Aorta (tissue), 5 donors: ENCODE measurements around the gene IL18R1. TPM values are rescaled to one million over a fixed set of nuclear protein-coding genes. Genes with fewer than 3 reads are reported as not detected.
"Not testable (repeated sequence)": the region's sequence is repeated elsewhere in the genome, so short reads cannot be mapped to it uniquely, and the experiment has no call there.

Source experiments
- ATAC-seq: fragments of 200-7000 bp; cut with Tn5 transposase; one replicate; pipeline ENCODE4 v1.9.1; 2022; ENCODE audit warnings: moderate library complexity; ENCODE audit not compliant: low FRiP score
- DNase-seq, 2 donors: peaks; one replicate each; pipeline ENCODE4 v3.0.0-alpha.2; 2020
- H3K27ac ChIP-seq, 2 donors: one replicate each; pipeline ENCODE4 v1.5.1; 2013; ENCODE audit warnings: low read length in 2 of 2, mild to moderate bottlenecking in 2 of 2, moderate library complexity in 2 of 2, control low read depth in 1 of 2, inconsistent platforms in 1 of 2, low read depth in 1 of 2
- H3K27me3 ChIP-seq, 2 donors: one replicate each; pipeline ENCODE4 v1.6.1; 2013; ENCODE audit warnings: control low read depth in 1 of 2, low read length in 1 of 2, mild to moderate bottlenecking in 1 of 2, moderate library complexity in 1 of 2; ENCODE audit not compliant: insufficient read depth in 2 of 2, control insufficient read depth in 1 of 2
- H3K36me3 ChIP-seq, 2 donors: one replicate each; pipeline ENCODE4 v1.6.1; 2013; ENCODE audit warnings: control low read depth in 1 of 2, low read length in 1 of 2, mild to moderate bottlenecking in 1 of 2; ENCODE audit not compliant: insufficient read depth in 2 of 2, control insufficient read depth in 1 of 2
- H3K4me1 ChIP-seq, 2 donors: one replicate each; pipeline ENCODE4 v1.6.1; 2013; ENCODE audit warnings: low read length in 2 of 2, control low read depth in 1 of 2, mild to moderate bottlenecking in 1 of 2, moderate library complexity in 1 of 2; ENCODE audit not compliant: insufficient read depth in 2 of 2, control insufficient read depth in 1 of 2
- H3K4me3 ChIP-seq, 2 donors: one replicate each; pipeline ENCODE4 v1.5.1; 2013; ENCODE audit warnings: low read length in 2 of 2, control low read depth in 1 of 2, mild to moderate bottlenecking in 1 of 2
- H3K9me3 ChIP-seq: one replicate; pipeline ENCODE4 v1.6.1; 2013; ENCODE audit warnings: mild to moderate bottlenecking, low read length; ENCODE audit not compliant: control insufficient read depth
- WGBS, 2 donors: extraction: QIAGEN DNeasy Blood & Tissue Kit; methylation state at CpG; one replicate each; pipeline ENCODE4 v1.1.7; 2013; 5-methylcytosine and 5-hydroxymethylcytosine counted together
- intact Hi-C, 2 donors: fragments of 100-400 bp; cut with DNase I; formaldehyde crosslinking; loops; one replicate each; pipeline versions ENCODE4 v1.14.2 to v1.15.0; 2022
- polyA plus RNA-seq, 2 donors: library from polyadenylated mRNA; stranded (reverse); fragments of 200-250 nt; gene quantifications; one replicate each; pipeline ENCODE4 v1.2.3, GENCODE V29; 2013
- total RNA-seq, 2 donors: library from RNA; stranded (reverse); fragmentation: NEBNext Ultra II Directional; extraction: Animal tissue kit (Norgen Biotek cat#: 25700); gene quantifications; one replicate each; pipeline ENCODE4 v1.2.1, GENCODE V29; 2021
- donor health status: healthy with polysubstance abuse.
- donor health status: Bipolar disorder and iron deficiency.
- donor health status: DM: no; HTN: no; CAD: no.
- donor health status: DM: no; HTN: no; CAD: no.
- donor health status: DM: yes; HTN: yes; CAD: no.

IL18R1 gene
- total and polyA plus RNA-seq, 4 donors: 0.33 to 11.0 (median 4.8) TPM

- WGBS, 2 donors: 97 to 98% methylated on average over 2 of the region's 2 CpGs
- no peak overlapping the region for H3K4me3 ChIP-seq
- no peaks in the 10 kb centered on the region for H3K27me3 ChIP-seq
- no peaks in the 10 kb centered on the region for H3K9me3 ChIP-seq
- ATAC-seq (no peak), DNase-seq (no peak)
- no peaks in the 10 kb centered on the region for H3K36me3 ChIP-seq
- H3K27ac ChIP-seq: no peak overlapping the region
- intact Hi-C loops: no loop called here
- peaks cover 0 to 1% of the 10 kb centered on the region in 2 donors for H3K4me1 ChIP-seq
These were observed 37.2 kb upstream of the IL18R1 start for GRCh38 chr2:102318437-102318836.

- Histone ChIP-seq H3K27me3 (no peaks in the 10 kb centered on the region), H3K4me1 (peaks cover 0 to 1% of the 10 kb centered on the region in 2 donors), H3K36me3 (no peaks in the 10 kb centered on the region), H3K27ac (peak overlapping the region in 1 of 2 donors; percentile 33), H3K9me3 (no peaks in the 10 kb centered on the region), H3K4me3 (no peak overlapping the region)
- ATAC-seq: no peak
- intact Hi-C loops: no loop called here
- 6 to 9% methylated on average over 6 of the region's 6 CpGs for WGBS, 2 donors
- DNase-seq: no peak
These were observed 33.5 kb upstream of the IL18R1 start for GRCh38 chr2:102321941-102322719.

- H3K27ac ChIP-seq, H3K27me3 ChIP-seq, H3K36me3 ChIP-seq, ATAC-seq, intact Hi-C loops, H3K4me3 ChIP-seq, DNase-seq, H3K9me3 ChIP-seq, H3K4me1 ChIP-seq: not testable (repeated sequence)
- 89 to 100% methylated on average over 5 of the region's 5 CpGs for WGBS, 2 donors
These were observed 30.7 kb upstream of the IL18R1 start for GRCh38 chr2:102324914-102325313.

GRCh38 chr2:102331311-102331980, 24.1 kb upstream of the IL18R1 start:
- WGBS, 2 donors: 81 to 83% methylated on average over 5 of the region's 5 CpGs
- no peaks in the 10 kb centered on the region for H3K4me1 ChIP-seq
- no peak overlapping the region for H3K27ac ChIP-seq
- intact Hi-C loops: no loop called here
- no peak overlapping the region for H3K4me3 ChIP-seq
- no peak for ATAC-seq
- no peaks in the 10 kb centered on the region for H3K9me3 ChIP-seq
- H3K36me3 ChIP-seq: no peaks in the 10 kb centered on the region
- no peaks in the 10 kb centered on the region for H3K27me3 ChIP-seq
- DNase-seq: no peak

DNA sequence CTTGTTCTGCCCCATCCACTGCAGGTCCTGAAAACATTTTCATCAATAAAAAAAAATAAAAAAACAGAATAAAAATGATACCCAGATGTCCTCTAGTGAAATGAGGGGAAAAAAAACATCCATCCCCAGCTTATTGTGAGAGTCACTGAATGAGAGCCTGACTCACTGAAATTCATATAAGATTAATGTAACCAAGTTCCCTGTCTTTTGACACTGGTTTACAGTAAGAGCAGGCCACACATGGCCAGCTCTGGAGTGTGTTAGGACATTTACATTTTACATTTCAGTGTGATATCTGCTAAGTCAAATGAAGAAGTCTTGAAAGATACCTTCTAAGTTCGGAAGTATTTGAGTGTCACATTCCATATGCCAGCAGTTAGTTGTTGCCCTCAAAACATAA, 21.1 kb upstream of the IL18R1 start:
- H3K4me3 ChIP-seq: no peak overlapping the region
- H3K36me3 ChIP-seq: no peaks in the 10 kb centered on the region
- ATAC-seq (no peak), DNase-seq (no peak)
- intact Hi-C loops: no loop called here
- H3K4me1 ChIP-seq: no peaks in the 10 kb centered on the region
- no peak overlapping the region for H3K27ac ChIP-seq
- H3K27me3 ChIP-seq: no peaks in the 10 kb centered on the region
- 44 to 54% methylated on average over 1 of the region's 1 CpG for WGBS, 2 donors
- no peaks in the 10 kb centered on the region for H3K9me3 ChIP-seq

DNA sequence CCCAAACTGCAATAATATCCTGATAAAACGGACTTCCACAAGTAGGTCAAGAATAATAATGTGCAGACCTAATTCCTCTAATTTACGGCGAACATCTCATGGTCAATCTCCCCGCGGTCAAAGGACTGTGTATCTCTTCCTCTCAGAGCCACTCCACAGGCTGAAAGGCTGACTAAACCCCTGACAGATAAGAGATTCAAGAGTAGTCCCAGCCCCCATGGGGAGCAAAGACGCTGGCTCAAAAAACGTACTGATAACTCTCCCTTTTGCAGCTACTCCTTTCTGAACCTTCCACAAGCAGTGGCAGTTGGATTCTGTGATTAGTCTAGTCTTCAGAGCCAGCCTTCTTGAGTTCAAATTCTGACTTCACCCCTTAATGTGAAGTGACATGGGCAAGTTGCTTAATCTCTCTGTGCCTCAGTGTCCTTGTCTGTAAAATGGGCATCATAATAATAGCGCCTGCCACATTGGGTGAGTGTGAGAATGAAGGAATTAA, 19.7 kb upstream of the IL18R1 start:
- Histone ChIP-seq H3K4me1 (no peaks in the 10 kb centered on the region), H3K27ac (no peak overlapping the region), H3K9me3 (no peaks in the 10 kb centered on the region), H3K36me3 (no peaks in the 10 kb centered on the region), H3K4me3 (no peak overlapping the region), H3K27me3 (no peaks in the 10 kb centered on the region)
- WGBS, 2 donors: 32 to 33% methylated on average over 8 of the region's 8 CpGs
- ATAC-seq (no peak), DNase-seq (no peak)
- intact Hi-C loops: loop anchor here in 1 of 2 donors (5.0 kb wide), 1 partner anchor 84 kb away; no protein-coding TSS in a partner anchor

DNA sequence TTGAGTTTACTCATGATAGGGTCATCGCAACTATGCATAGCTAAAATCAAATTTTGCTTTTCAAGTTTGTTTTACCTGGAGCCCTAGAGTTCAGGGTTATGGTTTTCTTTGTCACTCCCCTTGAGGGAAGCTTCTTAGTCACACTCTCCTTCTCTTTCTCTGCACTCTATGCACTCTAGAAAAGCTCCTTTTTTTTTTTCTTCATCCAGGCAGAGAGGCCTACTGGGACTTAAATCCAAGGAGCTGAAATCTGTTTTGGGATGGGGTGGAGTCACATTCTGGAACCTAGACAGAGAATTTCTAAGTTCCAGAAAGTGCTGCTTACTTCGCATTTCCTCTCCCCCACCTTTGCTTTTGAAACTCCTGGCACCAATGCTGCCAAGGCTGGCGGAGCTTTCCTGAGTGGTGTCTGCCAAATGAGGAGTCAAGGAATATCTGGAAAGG, 19.1 kb upstream of the IL18R1 start:
- no peaks in the 10 kb centered on the region for H3K27me3 ChIP-seq
- no peak for DNase-seq
- H3K36me3 ChIP-seq: no peaks in the 10 kb centered on the region
- no peak overlapping the region for H3K4me3 ChIP-seq
- WGBS, 2 donors: 44 to 46% methylated on average over 3 of the region's 3 CpGs
- ATAC-seq: peak; percentile 33
- intact Hi-C loops: loop anchor here in 1 of 2 donors (5.0 kb wide), 1 partner anchor 84 kb away; no protein-coding TSS in a partner anchor
- no peaks in the 10 kb centered on the region for H3K4me1 ChIP-seq
- H3K27ac ChIP-seq: peak overlapping the region; percentile 49 to 64
- no peaks in the 10 kb centered on the region for H3K9me3 ChIP-seq

GRCh38 chr2:102337012-102337411, 18.6 kb upstream of the IL18R1 start:
- Histone ChIP-seq H3K9me3 (no peaks in the 10 kb centered on the region), H3K27ac (peak overlapping the region in 1 of 2 donors; percentile 49), H3K27me3 (no peaks in the 10 kb centered on the region), H3K4me3 (no peak overlapping the region), H3K36me3 (no peaks in the 10 kb centered on the region), H3K4me1 (no peaks in the 10 kb centered on the region)
- DNase-seq: no peak
- WGBS, 2 donors: 14 to 16% methylated on average over 1 of the region's 1 CpG
- ATAC-seq: no peak
- intact Hi-C loops: loop anchor here in 1 of 2 donors (5.0 kb wide), 1 partner anchor 85 kb away; no protein-coding TSS in a partner anchor
